GM23338 (cell line): Measurements from ENCODE around the gene SORCS3. TPM values are rescaled to one million over a fixed set of nuclear protein-coding genes. Genes with fewer than 3 reads are reported as not detected.

Source experiments
- ATAC-seq: fragments of 200-7000 bp; cut with Tn5 transposase; 3 replicates; pipeline ENCODE4 v1.9.1; 2020
- DNase-seq: peaks from one replicate; pipeline ENCODE4 v3.0.0-alpha.2; 2015; ENCODE audit warnings: low spot score
- H2AFZ ChIP-seq: fragments of 200-600 bp; sonication (generic); 2 replicates; pipeline ENCODE4 v1.8.0; 2016; ENCODE audit warnings: antibody characterized with exemption, mild to moderate bottlenecking, moderate library complexity
- H3F3A ChIP-seq: fragments of 200-600 bp; sonication (generic); replicated peaks from 2 replicates; pipeline ENCODE4 v1.8.0; 2017; ENCODE audit warnings: antibody characterized with exemption, mixed run types, low read depth
- H3K27ac ChIP-seq: fragments of 200-600 bp; sonication (generic); 2 replicates; pipeline ENCODE4 v1.6.1; 2016; ENCODE audit warnings: low read depth
- H3K27me3 ChIP-seq: fragments of 200-600 bp; sonication (generic); 2 replicates; pipeline ENCODE4 v1.8.0; 2016; ENCODE audit warnings: mild to moderate bottlenecking, mixed run types, moderate library complexity; ENCODE audit not compliant: insufficient read depth
- H3K36me3 ChIP-seq: fragments of 200-600 bp; sonication (generic); 2 replicates; pipeline ENCODE4 v1.8.0; 2016; ENCODE audit warnings: mild to moderate bottlenecking; ENCODE audit not compliant: insufficient read depth
- H3K4me1 ChIP-seq: fragments of 200-600 bp; sonication (generic); 2 replicates; pipeline ENCODE4 v1.8.0; 2016; ENCODE audit warnings: mild to moderate bottlenecking, moderate library complexity; ENCODE audit not compliant: insufficient read depth
- H3K4me2 ChIP-seq: fragments of 200-600 bp; sonication (generic); 2 replicates; pipeline ENCODE4 v1.7.1; 2017; ENCODE audit warnings: mixed run types
- H3K4me3 ChIP-seq: fragments of 200-600 bp; sonication (generic); 2 replicates; pipeline ENCODE4 v1.6.1; 2016; ENCODE audit warnings: mixed run types
- H3K79me2 ChIP-seq: fragments of 200-600 bp; sonication (generic); replicated peaks from 2 replicates; pipeline ENCODE4 v1.8.0; 2017; ENCODE audit warnings: mild to moderate bottlenecking; ENCODE audit not compliant: insufficient read depth
- H3K9me2 ChIP-seq: fragments of 200-600 bp; sonication (generic); 2 replicates; pipeline ENCODE4 v1.8.0; 2017; ENCODE audit not compliant: insufficient read depth
- H4K20me1 ChIP-seq: fragments of 200-600 bp; sonication (generic); replicated peaks from 2 replicates; pipeline ENCODE4 v1.8.0; 2017; ENCODE audit warnings: mild to moderate bottlenecking; ENCODE audit not compliant: insufficient read depth
- H3K27ac Mint-ChIP-seq: 2 replicates; pipeline ENCODE4 v1.8.0; 2020; ENCODE audit warnings: inconsistent platforms, mild to moderate bottlenecking, moderate library complexity, mixed read lengths
- H3K27me3 Mint-ChIP-seq: 3 replicates; pipeline ENCODE4 v1.8.0; 2022; ENCODE audit warnings: low read depth, mild to moderate bottlenecking, moderate library complexity, mixed read lengths, inconsistent platforms; ENCODE audit not compliant: insufficient read depth, poor library complexity
- H3K36me3 Mint-ChIP-seq: 3 replicates; pipeline ENCODE4 v1.8.0; 2021; ENCODE audit warnings: low read depth, mild to moderate bottlenecking, inconsistent platforms, moderate library complexity, mixed read lengths
- H3K4me1 Mint-ChIP-seq: 3 replicates; pipeline ENCODE4 v1.8.0; 2020; ENCODE audit warnings: mild to moderate bottlenecking, inconsistent platforms, mixed read lengths
- H3K4me3 Mint-ChIP-seq: 3 replicates; pipeline ENCODE4 v1.8.0; 2021; ENCODE audit warnings: moderate library complexity, mild to moderate bottlenecking, inconsistent platforms, mixed read lengths
- H3K9me3 Mint-ChIP-seq: 3 replicates; pipeline ENCODE4 v1.8.0; 2020; ENCODE audit warnings: moderate library complexity, mild to moderate bottlenecking, inconsistent platforms, mixed read lengths
- ETS1 ChIP-seq: IDR thresholded peaks from 2 replicates; pipeline ENCODE4 v1.6.1; 2016; ENCODE audit warnings: antibody characterized with exemption
- EZH2phosphoT487 ChIP-seq: fragments of 200-600 bp; sonication (generic); IDR thresholded peaks from one replicate; pipeline ENCODE4 v1.8.1; 2018; ENCODE audit warnings: antibody characterized with exemption; ENCODE audit not compliant: unreplicated experiment
- NANOG ChIP-seq: IDR thresholded peaks from 2 replicates; pipeline ENCODE4 v1.6.1; 2016; ENCODE audit warnings: antibody characterized with exemption, borderline replicate concordance
- REST ChIP-seq: IDR thresholded peaks from one replicate; pipeline ENCODE4 v1.6.1; 2018; ENCODE audit warnings: antibody characterized with exemption; ENCODE audit not compliant: unreplicated experiment
- ZNF114 ChIP-seq: fragments of 250-450 bp; sonication (Bioruptor Pico); IDR thresholded peaks from 2 replicates; pipeline ENCODE4 v1.5.0; 2020; ENCODE audit warnings: mild to moderate bottlenecking, moderate library complexity
- polyA plus RNA-seq: library from polyadenylated mRNA; unstranded; fragments of >200 nt; fragmentation: Nextera tagmentation; extraction: Ambion mirVana; gene quantifications from 2 replicates; pipeline ENCODE4 v1.2.1, GENCODE V29; 2016
- total RNA-seq: library from RNA; depleted of rRNA; stranded (reverse); fragments of >200 nt; shearing (Covaris generic); gene quantifications from 2 replicates; pipeline ENCODE4 v1.2.3, GENCODE V29; 2014

The SORCS3 gene
- total and polyA plus RNA-seq, 2 experiments from 2014 or later, result 0.37 to 1.4 TPM

DNA sequence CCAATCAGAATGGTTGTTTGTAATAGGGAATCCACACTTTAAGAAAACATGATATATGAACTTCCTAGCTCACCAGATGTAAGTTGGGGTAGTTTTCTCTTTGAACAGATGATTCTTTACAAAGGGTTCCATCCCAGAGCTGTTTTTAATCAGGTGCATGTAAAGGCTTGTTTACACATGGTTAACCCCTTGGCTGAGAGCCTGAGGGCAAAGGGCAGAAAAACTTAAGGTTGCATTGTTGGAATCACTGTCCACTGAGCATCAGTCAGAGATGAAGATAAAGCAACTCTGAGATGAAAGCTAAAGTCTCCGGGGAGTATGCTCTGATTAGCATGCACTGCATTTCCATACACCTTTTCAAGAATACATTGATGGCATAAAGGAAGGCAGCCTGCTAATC is 518.2 kb downstream of the SORCS3 start:
- DNase-seq, result no peak
- Mint-ChIP-seq H3K9me3 (no peaks in the 10 kb centered on the region), H3K27me3 (peaks cover 3% of the 10 kb centered on the region)

GRCh38 chr10:105161149-105161548 is 520.1 kb downstream of the SORCS3 start:
- Histone ChIP-seq H3K79me2 (no peaks in the 10 kb centered on the region), H3K4me3 (no peak overlapping the region), H3K4me2 (no peak overlapping the region), H2AFZ (no peak overlapping the region), H3K36me3 (no peaks in the 10 kb centered on the region), H4K20me1 (no peaks in the 10 kb centered on the region), H3F3A (no peaks in the 10 kb centered on the region), H3K27ac (no peak overlapping the region), H3K9me2 (peaks cover 9% of the 10 kb centered on the region; the same call in 1 of the 2 replicates), H3K27me3 (no peaks in the 10 kb centered on the region), H3K4me1 (no peaks in the 10 kb centered on the region)
- Mint-ChIP-seq H3K9me3 (no peaks in the 10 kb centered on the region), H3K36me3 (no peaks in the 10 kb centered on the region), H3K27ac (no peak overlapping the region), H3K4me3 (no peak overlapping the region), H3K4me1 (peaks cover 8% of the 10 kb centered on the region), H3K27me3 (peaks cover 3% of the 10 kb centered on the region)
- ATAC-seq, result no peak
- DNase-seq, result no peak
- TF ChIP-seq EZH2phosphoT487, result no peak
- TF ChIP-seq ETS1, result no peak
- no peak for TF ChIP-seq NANOG
- TF ChIP-seq REST, result no peak

More for the DNA sequence above, 518.2 kb downstream of the SORCS3 start:
- no peaks in the 10 kb centered on the region for H3K27me3 ChIP-seq
- H3K4me3 ChIP-seq, result no peak overlapping the region
- ATAC-seq, result no peak
- no peaks in the 10 kb centered on the region for H3F3A ChIP-seq
- H2AFZ ChIP-seq, result no peak overlapping the region
- TF ChIP-seq NANOG, result no peak
- TF ChIP-seq ZNF114, result no peak
- no peak for TF ChIP-seq ETS1
- Mint-ChIP-seq H3K36me3 (no peaks in the 10 kb centered on the region), H3K4me3 (no peak overlapping the region), H3K27ac (no peak overlapping the region), H3K4me1 (peaks cover 8% of the 10 kb centered on the region)
- H3K4me2 ChIP-seq, result no peak overlapping the region
- H3K4me1 ChIP-seq, result no peaks in the 10 kb centered on the region
- no peak overlapping the region for H3K27ac ChIP-seq
- peaks cover 14% of the 10 kb centered on the region; the same call in 1 of the 2 replicates for H3K9me2 ChIP-seq
- no peaks in the 10 kb centered on the region for H4K20me1 ChIP-seq
- H3K79me2 ChIP-seq, result no peaks in the 10 kb centered on the region
- no peaks in the 10 kb centered on the region for H3K36me3 ChIP-seq
